Loucy (cell line): ENCODE measurements around the gene HTR7.

Experiments used
- H2AFZ ChIP-seq: fragments of 200-600 bp; sonication (generic); 2 replicates; pipeline ENCODE4 v1.6.0; 2016; ENCODE audit warnings: antibody characterized with exemption, mild to moderate bottlenecking, low read length, moderate library complexity
- H3F3A ChIP-seq: fragments of 200-600 bp; 2 replicates; pipeline ENCODE4 v1.6.0; 2016; ENCODE audit warnings: antibody characterized with exemption, low read depth, mild to moderate bottlenecking
- H3K27me3 ChIP-seq: fragments of 200-600 bp; sonication (generic); 2 replicates; pipeline ENCODE4 v1.6.1; 2014; ENCODE audit warnings: low read length, mild to moderate bottlenecking; ENCODE audit not compliant: insufficient read depth, poor library complexity, severe bottlenecking
- H3K36me3 ChIP-seq: fragments of 200-600 bp; sonication (generic); 2 replicates; pipeline ENCODE4 v1.6.1; 2016; ENCODE audit warnings: low read length; ENCODE audit not compliant: insufficient read depth
- H3K4me1 ChIP-seq: fragments of 200-600 bp; sonication (generic); 2 replicates; pipeline ENCODE4 v1.5.1; 2014; ENCODE audit warnings: low read length, mild to moderate bottlenecking; ENCODE audit not compliant: insufficient read depth, poor library complexity, severe bottlenecking
- H3K4me2 ChIP-seq: fragments of 200-600 bp; sonication (generic); 2 replicates; pipeline ENCODE4 v1.6.0; 2014; ENCODE audit warnings: antibody characterized with exemption, low read length, low read depth, mild to moderate bottlenecking; ENCODE audit not compliant: poor library complexity, severe bottlenecking
- H3K4me3 ChIP-seq: fragments of 200-600 bp; sonication (generic); 2 replicates; pipeline ENCODE4 v1.5.1; 2014; ENCODE audit warnings: low read length, mild to moderate bottlenecking, mixed read lengths; ENCODE audit not compliant: poor library complexity, severe bottlenecking
- H3K79me2 ChIP-seq: fragments of 200-600 bp; sonication (generic); 2 replicates; pipeline ENCODE4 v1.6.1; 2014; ENCODE audit warnings: low read length; ENCODE audit not compliant: insufficient read depth
- H3K9ac ChIP-seq: fragments of 200-600 bp; sonication (generic); 2 replicates; pipeline ENCODE4 v1.6.0; 2014; ENCODE audit warnings: mild to moderate bottlenecking, low read depth, low read length, moderate library complexity; ENCODE audit not compliant: poor library complexity, severe bottlenecking
- H3K9me2 ChIP-seq: fragments of 200-600 bp; sonication (generic); replicated peaks from 2 replicates; pipeline ENCODE4 v1.6.1; 2016; ENCODE audit warnings: low read depth, low read length, mixed read lengths
- H3K9me3 ChIP-seq: fragments of 200-600 bp; sonication (generic); 2 replicates; pipeline ENCODE4 v1.6.1; 2014; ENCODE audit warnings: mild to moderate bottlenecking, antibody characterized with exemption, low read length, low read depth; ENCODE audit not compliant: insufficient read depth
- H4K20me1 ChIP-seq: fragments of 200-600 bp; sonication (generic); 2 replicates; pipeline ENCODE4 v1.6.0; 2014; ENCODE audit warnings: antibody characterized with exemption, low read length, mild to moderate bottlenecking; ENCODE audit not compliant: insufficient read depth, poor library complexity, severe bottlenecking
- CTCF ChIP-seq: fragments of 200-600 bp; sonication (generic); conservative IDR thresholded peaks from 2 replicates; pipeline ENCODE4 v1.5.1; 2014; ENCODE audit warnings: mild to moderate bottlenecking, antibody characterized with exemption, low read length
- EZH2phosphoT487 ChIP-seq: fragments of 200-600 bp; IDR thresholded peaks from 2 replicates; pipeline ENCODE4 v1.6.1; 2018; ENCODE audit warnings: antibody characterized with exemption, mild to moderate bottlenecking, moderate library complexity, borderline replicate concordance

Gene HTR7

GRCh38 chr10:90888387-90888786, 30.5 kb upstream of the HTR7 start:
- Histone ChIP-seq H3K27me3 (no peaks in the 10 kb centered on the region), H3K9me3 (no peaks in the 10 kb centered on the region), H3K9me2 (no peaks in the 10 kb centered on the region), H3K36me3 (peaks cover 78% of the 10 kb centered on the region), H3K4me3 (no peak overlapping the region), H2AFZ (no peak overlapping the region), H3K4me1 (no peaks in the 10 kb centered on the region), H3F3A (no peaks in the 10 kb centered on the region), H3K4me2 (no peak overlapping the region), H3K9ac (no peak overlapping the region), H4K20me1 (no peaks in the 10 kb centered on the region), H3K79me2 (no peaks in the 10 kb centered on the region)
- no peak for TF ChIP-seq EZH2phosphoT487
- no peak for TF ChIP-seq CTCF

- Histone ChIP-seq H2AFZ (no peak overlapping the region), H3K36me3 (peaks cover 76% of the 10 kb centered on the region), H3K27me3 (no peaks in the 10 kb centered on the region), H3K9ac (no peak overlapping the region), H3K9me2 (no peaks in the 10 kb centered on the region), H3F3A (no peaks in the 10 kb centered on the region), H3K79me2 (no peaks in the 10 kb centered on the region), H3K4me2 (no peak overlapping the region), H3K4me1 (no peaks in the 10 kb centered on the region), H3K9me3 (no peaks in the 10 kb centered on the region), H4K20me1 (no peaks in the 10 kb centered on the region), H3K4me3 (no peak overlapping the region)
- TF ChIP-seq EZH2phosphoT487: no peak
- no peak for TF ChIP-seq CTCF
Measured at GRCh38 chr10:90887555-90887954, 29.7 kb upstream of the HTR7 start.

- Histone ChIP-seq H3K9ac (no peak overlapping the region), H4K20me1 (no peaks in the 10 kb centered on the region), H3K27me3 (no peaks in the 10 kb centered on the region), H3F3A (no peaks in the 10 kb centered on the region), H2AFZ (no peak overlapping the region), H3K9me2 (no peaks in the 10 kb centered on the region), H3K4me3 (no peak overlapping the region), H3K36me3 (peaks cover 65% of the 10 kb centered on the region), H3K4me2 (no peak overlapping the region), H3K4me1 (no peaks in the 10 kb centered on the region), H3K79me2 (no peaks in the 10 kb centered on the region), H3K9me3 (no peaks in the 10 kb centered on the region)
- TF ChIP-seq CTCF (no peak), EZH2phosphoT487 (no peak)
Measured at GRCh38 chr10:90885176-90885575, 27.3 kb upstream of the HTR7 start.
